ENCODE data around the gene PADI6.

PADI6 gene

DNA sequence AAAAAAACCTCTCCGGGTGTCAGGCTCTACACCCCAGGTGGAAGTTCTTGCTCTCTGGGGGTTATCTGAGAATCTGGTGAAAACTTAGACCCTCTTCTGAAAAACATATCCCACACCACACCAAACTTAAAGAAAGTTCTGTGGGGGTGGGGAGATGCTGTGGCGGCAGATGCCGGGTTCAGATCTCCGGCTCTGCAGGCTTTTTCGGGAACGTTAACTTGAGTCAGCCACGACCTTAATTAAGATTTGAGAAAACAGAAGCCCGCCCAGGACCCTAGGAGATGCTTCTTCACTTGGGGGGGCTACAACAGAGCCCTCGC lies 65.2 kb downstream of the PADI6 start:
- DNase-seq, result no peak

DNA sequence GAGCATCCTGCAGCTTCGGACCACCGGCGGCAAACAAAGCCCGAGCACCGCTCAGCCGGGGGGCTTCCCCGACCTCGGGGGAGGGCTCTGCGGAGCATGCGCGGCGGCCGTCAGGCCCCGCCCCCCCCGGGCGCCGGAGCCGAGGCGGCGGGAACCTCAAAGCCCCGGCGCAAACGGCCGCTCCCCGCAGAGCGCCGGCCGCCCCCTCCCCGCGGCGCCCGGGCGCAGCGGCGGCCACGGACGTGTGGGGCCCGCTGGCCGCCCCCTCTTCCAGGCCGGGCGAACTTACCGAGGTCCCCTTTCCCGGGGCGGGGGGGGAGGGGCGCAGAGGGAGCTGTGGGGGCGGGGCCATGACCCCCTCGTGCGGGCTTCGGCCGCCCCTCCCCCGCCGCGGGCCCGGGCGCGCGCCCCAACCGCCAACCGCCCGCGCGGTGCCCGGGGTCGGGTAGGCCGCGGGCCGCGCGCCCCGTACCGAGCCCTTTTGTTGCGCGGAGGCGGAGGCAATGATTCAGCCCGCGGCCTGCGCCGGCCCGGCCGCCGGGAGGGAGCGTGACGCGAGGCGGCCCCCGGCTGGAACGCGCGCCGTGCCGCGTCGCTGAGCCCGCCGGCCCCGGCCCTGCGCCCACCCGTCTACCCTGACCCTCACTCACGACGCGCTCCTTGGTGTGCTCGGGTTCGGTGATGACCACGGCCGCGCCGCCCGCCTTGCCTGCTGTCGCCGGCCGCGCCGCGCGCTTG lies 65.8 kb downstream of the PADI6 start:
- DNase-seq, result peak; percentile 74

DNA sequence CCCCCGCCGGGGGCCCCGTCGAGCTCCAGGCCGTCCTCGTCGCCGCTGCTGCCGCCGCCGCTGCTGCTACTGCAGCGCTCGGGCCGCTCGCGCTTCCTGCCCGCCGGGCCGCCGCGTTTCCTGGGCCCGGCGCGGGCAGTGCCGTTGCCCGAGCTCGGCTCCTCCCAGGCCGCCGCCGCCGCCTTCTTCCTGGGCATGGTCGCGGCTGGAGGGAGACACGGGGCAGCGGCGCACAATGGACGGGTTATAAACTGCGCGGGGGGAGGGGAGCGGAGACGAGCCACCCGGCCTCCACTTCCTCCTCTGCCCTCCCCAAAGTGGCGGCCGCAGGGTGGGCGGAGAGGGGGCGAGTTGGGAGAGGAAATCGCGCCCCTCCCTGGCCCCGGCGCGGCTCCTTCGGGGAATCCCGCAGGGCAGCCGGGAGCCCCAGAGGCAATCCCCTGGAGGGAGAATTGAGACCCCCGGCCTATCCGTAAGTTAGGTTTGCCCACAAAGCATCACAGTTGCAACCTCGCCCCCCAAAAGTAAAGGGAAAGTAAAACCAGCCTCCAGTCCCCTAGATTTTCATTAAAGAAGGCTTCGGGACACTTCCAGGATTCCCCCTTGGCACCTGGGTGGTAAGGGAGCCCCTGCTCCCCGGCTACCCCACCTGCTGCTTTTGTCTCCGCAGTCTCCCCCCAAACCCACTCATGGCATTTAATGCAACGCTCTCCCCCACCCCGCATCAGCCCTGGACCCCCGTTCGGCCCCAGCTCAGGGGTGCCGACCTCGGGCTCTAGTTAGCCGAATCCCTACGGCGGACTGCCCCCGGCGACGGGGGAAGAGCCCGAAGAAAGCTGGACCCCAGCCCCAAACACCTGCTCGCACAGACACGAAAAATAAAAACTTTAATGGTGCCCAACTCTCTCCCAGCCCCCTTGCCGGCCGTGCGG lies 66.6 kb downstream of the PADI6 start:
- peak; percentile 60 for DNase-seq

DNA sequence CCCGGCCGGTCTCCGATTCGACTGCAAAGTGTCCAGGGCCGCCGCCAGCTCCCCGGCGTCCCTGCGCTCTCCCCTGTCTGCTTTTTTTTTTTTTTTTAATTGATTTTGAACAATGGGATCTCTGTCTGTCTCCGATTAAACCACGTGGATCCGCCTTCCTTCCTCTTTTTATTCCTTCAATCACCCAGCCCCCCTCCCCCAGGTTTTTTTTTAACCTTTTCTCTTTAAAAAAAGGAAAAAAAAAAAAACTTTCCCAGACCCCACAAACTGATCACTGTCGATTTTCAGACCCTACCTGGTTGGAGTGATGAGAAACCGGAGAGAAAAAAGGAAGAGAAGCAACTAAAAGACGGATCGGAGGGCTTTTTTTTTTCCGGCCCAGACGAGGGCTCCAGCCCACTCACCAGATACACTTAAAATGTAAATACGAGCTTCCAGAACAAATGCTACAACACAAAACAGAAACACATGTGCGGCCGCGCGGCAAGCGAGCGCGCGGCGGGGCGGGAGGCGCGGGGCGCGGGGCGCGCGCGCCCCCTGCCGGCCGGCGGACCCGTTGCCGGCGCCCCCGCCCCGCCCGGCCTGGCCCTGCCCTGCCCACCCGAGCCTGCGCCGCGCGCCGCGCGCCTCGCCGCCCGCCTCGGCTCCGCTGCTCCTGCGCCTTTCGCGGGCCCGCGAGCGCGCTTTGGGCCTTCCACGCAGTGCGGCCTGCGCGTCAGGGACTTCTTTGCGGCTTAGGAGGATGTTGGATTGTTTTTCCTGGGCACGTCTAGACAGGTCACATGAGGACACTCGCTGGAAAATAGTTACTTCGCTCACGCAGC lies 67.5 kb downstream of the PADI6 start, which contains the start of gene RCC2:
RCC2 (minus strand) TSS at position 428 of the 824 bp plus-strand sequence. CDS start 1,163 bp downstream, outside the sequence.
- DNase-seq, result peak; percentile 81

DNA sequence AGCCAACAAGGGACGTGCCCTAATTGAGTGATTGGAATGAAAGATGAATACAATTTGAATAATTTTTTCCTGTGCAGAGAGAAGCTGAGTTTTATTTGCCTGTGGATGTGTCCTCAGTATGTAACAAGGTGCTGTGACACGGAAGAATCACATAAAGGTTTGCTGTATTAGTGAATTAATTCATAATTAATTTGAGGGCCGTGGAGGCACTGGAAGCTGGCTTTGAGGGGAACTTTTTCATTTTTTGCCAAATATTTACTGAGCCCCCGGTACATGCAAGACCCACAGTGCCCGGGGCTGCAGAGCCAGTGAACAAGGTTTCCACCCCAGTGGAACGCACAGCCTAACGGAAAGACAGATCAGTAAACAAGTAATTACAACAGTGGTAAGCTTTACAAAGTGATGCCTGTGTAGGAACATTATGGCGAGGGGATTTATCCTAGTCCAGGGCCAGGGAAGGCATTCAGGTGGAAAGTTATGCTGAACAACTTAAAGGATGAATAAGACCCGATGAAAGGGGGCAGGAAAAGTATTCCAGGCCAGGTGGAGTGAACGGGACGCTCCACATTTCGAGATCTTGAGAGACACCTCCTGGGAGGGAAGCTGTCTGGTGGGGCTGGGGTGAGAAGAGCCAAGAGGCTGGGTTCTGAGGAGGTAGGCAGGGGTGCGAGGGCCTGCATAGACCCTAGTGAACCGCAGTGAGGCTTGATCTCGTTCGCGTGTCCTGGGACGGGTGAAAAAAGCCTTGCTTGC lies 68.3 kb downstream of the PADI6 start:
- DNase-seq, result no peak

DNA sequence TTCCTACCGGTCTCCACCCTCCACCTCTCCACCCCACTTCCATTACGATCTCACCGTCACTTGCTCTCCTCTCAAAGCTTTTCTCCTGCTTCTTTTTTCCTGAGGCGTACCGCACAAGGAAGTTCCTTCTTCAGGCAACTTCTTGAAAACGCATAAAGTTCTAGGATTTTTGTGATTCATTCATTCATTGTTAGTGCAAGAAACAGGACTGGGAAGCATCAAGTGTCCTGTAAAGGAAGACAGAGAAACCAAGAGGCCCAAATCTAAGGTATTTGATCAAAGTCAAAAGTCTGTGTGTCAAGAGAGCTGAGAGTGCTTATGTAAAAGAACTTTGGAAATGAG lies 68.8 kb downstream of the PADI6 start:
- DNase-seq, result no peak

DNA sequence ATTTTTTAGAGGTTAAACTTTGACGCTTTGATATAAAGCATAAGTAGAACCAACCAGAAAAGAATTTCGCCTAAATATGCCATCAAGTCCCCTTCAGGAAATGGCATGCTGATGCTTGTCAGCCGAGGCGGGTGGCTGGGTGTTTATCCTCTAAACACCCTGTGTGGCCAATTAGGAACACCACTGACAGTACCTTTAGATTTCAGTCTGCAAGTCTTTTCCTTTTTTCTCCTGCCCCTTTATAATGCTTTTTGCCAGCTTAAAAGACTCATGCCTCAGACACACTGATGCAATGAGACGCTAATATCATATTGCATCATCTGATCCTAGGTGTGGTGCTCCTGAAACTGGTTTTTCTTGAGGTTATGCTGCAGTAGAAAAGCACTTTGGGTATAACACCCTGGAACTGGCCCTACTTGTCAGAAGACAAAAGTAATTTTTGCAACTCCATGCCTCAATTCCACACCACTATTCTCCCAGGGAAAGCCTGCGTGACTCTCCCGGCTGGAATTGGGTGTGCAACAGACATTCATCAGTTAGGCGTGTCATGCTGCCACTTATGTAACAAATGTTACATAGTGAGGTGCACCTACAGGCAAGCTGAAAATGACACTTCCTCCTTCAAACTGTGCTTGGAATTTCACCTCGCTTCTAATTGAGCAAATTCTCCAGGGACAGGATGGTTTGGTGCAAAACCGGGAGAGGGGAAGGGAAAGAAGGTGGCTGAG lies 69.4 kb downstream of the PADI6 start:
- peak; percentile 28 for DNase-seq

DNA sequence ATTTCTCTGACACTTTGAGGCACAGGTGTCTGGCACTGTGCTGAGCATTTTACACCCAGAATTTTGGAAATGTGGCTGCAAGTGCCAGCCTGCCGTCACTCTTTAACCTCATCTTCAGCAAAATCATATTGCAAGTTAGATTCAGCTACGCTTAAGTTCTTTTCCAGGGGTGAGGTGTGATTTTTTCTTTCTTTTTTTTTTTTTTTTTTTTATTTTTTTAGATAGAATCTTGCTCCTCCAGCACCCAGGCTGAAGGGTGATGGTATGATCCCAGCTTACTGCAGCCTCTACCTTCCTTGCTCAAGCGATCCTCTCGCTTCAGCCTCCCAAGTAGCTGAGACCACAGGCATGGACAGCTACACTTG lies 70.0 kb downstream of the PADI6 start:
- DNase-seq, result no peak

DNA sequence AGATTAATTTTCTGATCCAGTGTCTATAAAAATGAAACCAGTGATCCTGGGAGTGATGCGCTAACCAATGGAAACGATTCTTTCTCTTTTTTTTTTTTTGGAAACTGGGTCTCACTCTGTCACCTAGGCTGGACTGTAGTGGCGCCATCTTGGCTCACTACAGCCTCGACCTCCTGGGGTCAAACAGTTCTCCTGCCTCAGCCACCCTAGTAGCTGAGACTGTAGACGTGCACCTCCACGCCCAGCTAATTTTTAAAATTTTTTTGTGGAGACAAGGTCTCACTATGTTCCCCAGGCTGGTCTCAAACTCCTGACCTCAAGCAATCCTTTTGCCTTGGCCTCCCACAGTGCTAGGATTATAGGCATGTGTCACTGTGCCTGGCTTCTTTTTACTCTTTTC lies 70.8 kb downstream of the PADI6 start:
- no peak for DNase-seq

DNA sequence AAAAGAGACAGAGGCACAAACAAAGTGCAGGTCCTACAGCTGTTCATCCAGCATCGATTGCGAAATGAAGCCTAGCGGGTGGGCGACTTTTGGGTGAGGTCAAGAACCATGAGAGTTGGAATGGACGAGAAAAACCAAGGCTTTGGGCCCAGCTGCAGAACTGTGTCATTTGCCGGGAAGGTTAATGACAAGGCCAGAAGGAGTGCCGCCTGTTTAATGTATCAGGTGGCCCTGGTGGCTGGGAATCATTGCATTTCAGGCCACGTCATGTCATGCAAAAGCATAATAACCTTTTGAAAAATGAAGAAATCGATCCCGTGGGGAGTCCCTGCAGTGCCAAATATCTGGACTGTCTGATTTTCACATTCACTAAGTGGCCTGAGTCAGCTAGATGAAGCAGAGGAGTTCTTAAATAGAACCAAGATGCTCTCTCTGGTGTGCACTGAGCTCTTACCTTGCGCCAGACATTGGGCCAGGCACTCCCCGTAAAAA lies 75.6 kb downstream of the PADI6 start:
- no peak for DNase-seq
